BE2C (cell line): ENCODE measurements around the gene TNKS1BP1.

Source experiments
- DNase-seq: peaks from one replicate; pipeline ENCODE4 v3.0.0-alpha.2; 2020
- H3K27me3 ChIP-seq: fragments of 250-450 bp; sonication (Bioruptor Pico); 2 replicates; pipeline ENCODE4 v1.5.1; 2020; ENCODE audit warnings: mild to moderate bottlenecking
- H3K36me3 ChIP-seq: fragments of 250-450 bp; sonication (Bioruptor Pico); 2 replicates; pipeline ENCODE4 v1.5.1; 2020; ENCODE audit warnings: mild to moderate bottlenecking
- H3K4me1 ChIP-seq: fragments of 250-450 bp; sonication (Bioruptor Pico); 2 replicates; pipeline ENCODE4 v1.5.1; 2020
- H3K4me3 ChIP-seq: 2 replicates; pipeline ENCODE4 v1.5.1; 2011; ENCODE audit warnings: low read depth, low read length
- H3K9me3 ChIP-seq: fragments of 250-450 bp; sonication (Bioruptor Pico); 2 replicates; pipeline ENCODE4 v1.5.1; 2020
- CTCF ChIP-seq: IDR thresholded peaks from 2 replicates; pipeline ENCODE4 v1.5.1; 2012; ENCODE audit warnings: mild to moderate bottlenecking, low read depth, low read length

TNKS1BP1 gene

GRCh38 chr11:57322256-57323166, 2.2 kb downstream of the TNKS1BP1 start:
- Histone ChIP-seq H3K4me1 (peaks cover 8% of the 10 kb centered on the region; the same call in 1 of the 2 replicates), H3K9me3 (no peaks in the 10 kb centered on the region), H3K27me3 (no peaks in the 10 kb centered on the region), H3K4me3 (peak overlapping the region; percentile 34), H3K36me3 (peaks cover 33% of the 10 kb centered on the region)
- no peak for TF ChIP-seq CTCF
- DNase-seq, result peak; percentile 68

- Histone ChIP-seq H3K9me3 (no peaks in the 10 kb centered on the region), H3K36me3 (peaks cover 38% of the 10 kb centered on the region), H3K4me3 (peak overlapping the region; percentile 34), H3K4me1 (peaks cover 8% of the 10 kb centered on the region; the same call in 1 of the 2 replicates), H3K27me3 (no peaks in the 10 kb centered on the region)
- TF ChIP-seq CTCF, result no peak
- no peak for DNase-seq
These were observed 3.1 kb downstream of the TNKS1BP1 start for GRCh38 chr11:57321388-57322255.

GRCh38 chr11:57320719-57321387, 3.9 kb downstream of the TNKS1BP1 start:
- Histone ChIP-seq H3K4me3 (no peak overlapping the region), H3K27me3 (no peaks in the 10 kb centered on the region), H3K4me1 (peaks cover 8% of the 10 kb centered on the region; the same call in 1 of the 2 replicates), H3K9me3 (no peaks in the 10 kb centered on the region), H3K36me3 (peaks cover 35% of the 10 kb centered on the region)
- no peak for DNase-seq
- TF ChIP-seq CTCF, result no peak

GRCh38 chr11:57320067-57320718, 4.6 kb downstream of the TNKS1BP1 start:
- Histone ChIP-seq H3K4me3 (no peak overlapping the region), H3K9me3 (no peaks in the 10 kb centered on the region), H3K27me3 (no peaks in the 10 kb centered on the region), H3K36me3 (peaks cover 30% of the 10 kb centered on the region), H3K4me1 (peaks cover 8% of the 10 kb centered on the region; the same call in 1 of the 2 replicates)
- no peak for DNase-seq
- no peak for TF ChIP-seq CTCF

- Histone ChIP-seq H3K4me1 (peaks cover 6% of the 10 kb centered on the region; the same call in 1 of the 2 replicates), H3K4me3 (no peak overlapping the region), H3K9me3 (no peaks in the 10 kb centered on the region), H3K36me3 (peaks cover 39% of the 10 kb centered on the region), H3K27me3 (no peaks in the 10 kb centered on the region)
- no peak for TF ChIP-seq CTCF
- DNase-seq, result no peak
These were observed 6.6 kb downstream of the TNKS1BP1 start for GRCh38 chr11:57318178-57318577.
